SIG-M5 (cell line): ENCODE results near the gene PGA4.
"Not testable (repeated sequence)": the region's sequence is repeated elsewhere in the genome, so short reads cannot be mapped to it uniquely, and the experiment has no call there.

ENCODE experiments used
- DNase-seq: peaks from one replicate; lab custom pipeline; 2025; lab: John Stamatoyannopoulos, UW

The PGA4 gene

GRCh38 chr11:61222047-61222446 lies at the start of gene PGA4:
TSS of gene PGA4 (plus strand) at chr11:61222347. CDS start at chr11:61222401, 54 bp downstream.
- not testable (repeated sequence) for DNase-seq

DNA sequence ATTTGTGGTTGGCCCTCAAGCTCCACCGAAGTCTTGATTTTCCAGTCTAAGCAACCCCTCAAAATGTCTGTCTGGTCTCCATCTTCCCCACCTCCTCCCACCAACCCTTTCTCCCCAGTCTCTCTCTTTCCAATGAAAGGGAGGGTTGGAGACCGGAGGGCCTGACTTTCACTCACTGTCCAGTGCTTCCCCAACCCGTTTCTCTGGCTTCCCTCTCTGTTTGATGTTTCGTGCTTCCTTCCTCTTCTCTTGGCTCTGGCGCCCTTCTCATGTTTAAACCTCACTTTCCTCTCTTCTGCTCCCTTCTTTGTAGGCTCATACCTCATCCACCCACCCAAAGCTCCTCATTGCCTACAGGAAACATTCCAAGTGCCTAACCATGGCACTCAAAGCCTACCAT lies 49.8 kb upstream of the PGA4 start:
- DNase-seq: no peak

GRCh38 chr11:61172888-61173287 lies 49.3 kb upstream of the PGA4 start:
- no peak for DNase-seq

DNA sequence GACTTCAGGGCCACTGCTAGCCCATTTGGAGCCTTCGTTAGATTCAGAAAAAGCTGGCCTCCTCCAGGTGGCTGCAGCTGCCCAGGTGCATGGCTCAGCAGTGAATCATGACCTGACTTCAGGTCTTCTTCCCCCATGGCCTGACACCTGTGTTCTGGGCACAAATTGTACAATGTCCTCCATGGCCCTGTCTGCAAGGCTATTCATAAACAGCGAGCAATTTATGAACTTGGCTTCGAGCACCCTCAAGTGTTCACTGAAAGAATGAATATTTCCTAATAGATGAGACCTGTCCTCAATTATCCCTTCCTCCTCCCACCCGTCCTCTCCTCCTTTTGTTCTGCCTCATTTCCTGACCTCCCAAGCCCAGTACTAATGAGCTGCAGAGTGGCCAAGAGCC lies 48.7 kb upstream of the PGA4 start:
- DNase-seq: no peak

DNA sequence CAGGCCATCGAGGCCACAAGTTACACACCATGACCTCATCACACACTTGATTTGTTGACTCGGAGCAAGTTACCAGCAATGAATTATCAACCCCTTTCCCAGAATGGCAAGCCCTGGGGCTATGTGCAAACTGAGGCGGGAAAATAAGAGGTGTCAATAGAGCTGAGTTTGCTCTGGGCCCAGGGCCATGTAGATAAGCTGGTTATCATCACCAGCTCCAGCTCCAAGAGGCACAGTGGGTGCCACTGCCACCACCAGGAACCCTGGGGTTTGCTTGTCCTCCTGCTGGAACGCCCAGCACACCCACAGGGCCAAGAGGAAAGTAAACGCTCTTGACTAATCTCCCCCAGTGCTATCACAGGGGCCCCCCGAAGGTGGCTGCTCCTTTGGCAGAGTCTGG lies 47.9 kb upstream of the PGA4 start:
- no peak for DNase-seq

- DNase-seq: no peak
Measured at GRCh38 chr11:61174949-61175348, 47.2 kb upstream of the PGA4 start.

DNA sequence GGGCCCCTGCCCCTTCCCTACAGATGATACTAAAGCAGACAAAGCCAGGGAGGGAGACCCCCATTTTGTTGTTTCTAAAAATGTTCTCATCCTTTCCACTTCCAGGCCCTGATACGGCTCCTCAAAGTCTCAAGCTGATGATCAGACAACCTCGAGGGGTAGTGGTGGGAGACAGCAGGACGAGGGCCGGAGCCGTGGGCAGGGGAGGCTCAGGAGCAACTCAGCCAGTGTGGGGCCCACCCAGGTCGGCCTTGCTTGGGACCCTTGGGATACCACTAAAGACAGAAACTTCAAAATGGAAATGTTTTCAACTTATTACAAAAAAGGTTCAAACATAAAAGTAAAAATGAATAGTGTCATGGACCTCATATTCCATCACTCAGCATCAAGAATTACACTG lies 45.7 kb upstream of the PGA4 start:
- DNase-seq: no peak

GRCh38 chr11:61180205-61180604 lies 41.9 kb upstream of the PGA4 start:
- not testable (repeated sequence) for DNase-seq

GRCh38 chr11:61181489-61181888 lies 40.7 kb upstream of the PGA4 start:
- no peak for DNase-seq

- DNase-seq: no peak
Measured at GRCh38 chr11:61183645-61184044, 38.5 kb upstream of the PGA4 start.

- no peak for DNase-seq
Measured at GRCh38 chr11:61186504-61186903, 35.6 kb upstream of the PGA4 start.

GRCh38 chr11:61187505-61188130 lies 34.5 kb upstream of the PGA4 start:
- DNase-seq: no peak

GRCh38 chr11:61189933-61190332 lies 32.2 kb upstream of the PGA4 start:
- no peak for DNase-seq

- no peak for DNase-seq
Measured at GRCh38 chr11:61193596-61193995, 28.6 kb upstream of the PGA4 start.

- DNase-seq: no peak
Measured at GRCh38 chr11:61194169-61194671, 27.9 kb upstream of the PGA4 start.

DNA sequence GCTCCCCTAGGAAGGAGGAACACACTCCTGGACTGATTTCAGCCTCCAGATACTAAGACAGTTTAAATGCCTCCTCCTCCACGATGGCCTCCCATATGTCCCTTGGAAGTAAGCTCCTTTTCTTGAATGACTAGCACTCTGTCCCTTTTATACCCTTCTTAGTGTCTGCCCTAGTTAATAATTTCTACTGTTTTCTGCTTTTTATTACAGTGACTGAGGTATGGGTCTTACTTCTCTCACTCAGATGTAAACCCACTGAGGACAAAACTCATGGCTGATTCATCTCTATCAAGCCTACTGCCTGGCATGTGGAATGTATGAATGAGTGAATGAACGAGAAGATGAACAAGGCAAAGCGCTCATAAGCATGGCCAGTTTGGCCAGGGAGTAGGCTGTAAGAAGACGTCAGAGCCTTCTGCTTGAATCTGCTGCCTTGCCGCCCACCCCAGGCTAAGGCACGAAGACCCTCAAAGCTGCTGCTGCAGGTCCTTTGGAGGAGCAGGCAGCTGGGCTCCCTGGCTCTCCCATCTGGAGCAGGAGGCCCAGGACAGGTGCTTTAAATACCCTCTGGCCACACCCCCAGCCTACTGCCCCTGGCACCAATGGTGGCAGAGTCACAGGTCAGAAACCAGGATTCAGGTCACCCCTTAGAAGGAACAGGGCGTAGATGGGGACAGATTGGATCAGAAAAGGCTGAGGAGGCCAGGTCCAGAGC lies 27.0 kb upstream of the PGA4 start:
- DNase-seq: no peak

- no peak for DNase-seq
Measured at GRCh38 chr11:61195719-61196118, 26.4 kb upstream of the PGA4 start.

DNA sequence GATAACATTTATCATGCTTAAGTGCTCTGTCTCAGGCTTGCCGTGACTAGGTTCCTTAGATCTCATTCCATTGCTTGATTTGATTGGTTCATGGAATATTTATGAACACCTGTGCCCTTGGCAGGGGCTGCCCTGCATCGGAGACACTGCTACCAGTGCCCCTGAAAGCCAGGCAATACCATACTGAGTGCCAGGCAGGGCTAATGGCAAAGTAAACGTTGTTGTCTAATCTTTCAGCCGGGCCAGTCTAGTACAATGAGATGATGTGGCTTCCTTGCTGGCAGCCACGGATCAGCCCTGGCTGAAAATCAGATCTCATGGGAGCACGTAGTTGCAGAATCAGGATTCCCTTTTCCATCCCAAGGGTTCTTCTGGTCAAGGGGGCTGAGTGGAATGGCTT lies 23.8 kb upstream of the PGA4 start:
- DNase-seq: no peak

- DNase-seq: no peak
Measured at GRCh38 chr11:61198948-61199523, 23.1 kb upstream of the PGA4 start.

DNA sequence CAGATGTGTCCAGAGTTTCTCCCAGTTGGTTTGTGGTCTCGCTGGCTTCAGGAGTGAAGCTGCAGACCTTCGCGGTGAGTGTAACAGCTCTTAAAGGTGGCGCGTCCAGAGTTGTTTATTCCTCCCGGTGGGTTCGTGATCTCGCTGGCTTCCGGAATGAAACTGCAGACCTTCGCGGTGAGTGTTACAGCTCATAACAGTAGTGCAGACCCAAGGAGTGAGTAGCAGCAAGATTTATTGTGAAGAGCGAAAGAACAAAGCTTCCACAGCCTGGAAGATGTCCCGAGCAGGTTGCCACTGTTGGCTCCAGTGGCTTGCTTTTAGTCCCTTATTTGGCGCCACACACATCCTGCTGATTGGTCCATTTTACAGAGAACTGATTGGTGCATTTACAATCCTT lies 20.7 kb upstream of the PGA4 start:
- DNase-seq: no peak

- not testable (repeated sequence) for DNase-seq
Measured at GRCh38 chr11:61202950-61203746, 19.0 kb upstream of the PGA4 start, which contains the start of gene PGA3. TSS of gene PGA3 (plus strand) at chr11:61203515. CDS start at chr11:61203565, 50 bp downstream.

- not testable (repeated sequence) for DNase-seq
Measured at GRCh38 chr11:61203873-61204272, 18.3 kb upstream of the PGA4 start.
